Endothelial cell of umbilical vein (primary cell): ENCODE data around the gene DIP2C. TPM values are rescaled to one million over a fixed set of nuclear protein-coding genes. Genes with fewer than 3 reads are reported as not detected.

Experiments used
- BruUV-seq: library from RNA; stranded (reverse); fragments of 400-500 nt; replicated peaks from 2 replicates; lab custom pipeline; 2021; lab: Mats Ljungman, UMichigan
- CTCF ChIA-PET: fragments of 300-600, 350-600 bp; sonication (Branson Sonifier 250); formaldehyde crosslinking; loops from one replicate; lab custom pipeline; 2021; ENCODE audit warnings: antibody characterized with exemption, inconsistent platforms; lab: Charles Lee
- POLR2A ChIA-PET: fragments of 300-600, 350-600 bp; sonication (Branson Sonifier 250); formaldehyde crosslinking; loops from one replicate; lab custom pipeline; 2021; ENCODE audit warnings: antibody characterized with exemption, inconsistent platforms; lab: Charles Lee
- DNase-seq: peaks from one replicate; pipeline ENCODE4 v3.0.0-alpha.2; 2011; ENCODE audit warnings: low read depth, low spot score
- FAIRE-seq: peaks from 2 replicates; lab custom pipeline; 2011; peaks lifted over from hg19 to GRCh38; lab: Jason Lieb, UNC
- H2AFZ ChIP-seq: 2 replicates; pipeline ENCODE4 v1.6.0; 2012; ENCODE audit warnings: low read depth, low read length, control low read depth, inconsistent platforms
- H3K27ac ChIP-seq: 2 replicates; pipeline ENCODE4 v1.5.1; 2011; ENCODE audit warnings: low read depth, mild to moderate bottlenecking, control low read depth, low read length, moderate library complexity; ENCODE audit not compliant: insufficient read depth
- H3K27me3 ChIP-seq, 2 experiments: 2 replicates each; pipeline versions ENCODE4 v1.6.0 to v1.6.1; 2011; ENCODE audit warnings: low read length in 2 of 2, mixed read lengths in 1 of 2; ENCODE audit not compliant: control insufficient read depth in 2 of 2, insufficient read depth in 2 of 2
- H3K36me3 ChIP-seq, 2 experiments: 2 replicates in 1 of 2; 3 replicates in 1 of 2; pipeline ENCODE4 v1.5.1; 2011; ENCODE audit warnings: low read length in 2 of 2, mild to moderate bottlenecking in 1 of 2, moderate library complexity in 1 of 2; ENCODE audit not compliant: control insufficient read depth in 2 of 2, insufficient read depth in 2 of 2; ENCODE audit errors: extremely low read depth in 1 of 2
- H3K4me1 ChIP-seq: 3 replicates; pipeline ENCODE4 v1.5.1; 2011; ENCODE audit warnings: mild to moderate bottlenecking, low read length; ENCODE audit not compliant: control insufficient read depth, insufficient read depth; ENCODE audit errors: extremely low read depth
- H3K4me2 ChIP-seq: 2 replicates; pipeline ENCODE4 v1.6.1; 2011; ENCODE audit warnings: low read length, control low read depth, mixed read lengths; ENCODE audit not compliant: insufficient read depth
- H3K4me3 ChIP-seq, 3 experiments: fragments of 200-600 bp in 1 of 3; sonication (generic), shearing (Covaris generic) in 1 of 3; replicated peaks in 1 of 3; 2 replicates each; pipeline ENCODE4 v1.5.1; 2011 to 2016; ENCODE audit warnings: control low read depth in 3 of 3, low read length in 3 of 3, mild to moderate bottlenecking in 2 of 3, inconsistent platforms in 1 of 3, low read depth in 1 of 3, moderate library complexity in 1 of 3; ENCODE audit not compliant: insufficient read depth in 1 of 3
- H3K79me2 ChIP-seq: 2 replicates; pipeline ENCODE4 v1.6.0; 2012; ENCODE audit warnings: low read length, inconsistent platforms; ENCODE audit not compliant: control insufficient read depth, insufficient read depth
- H3K9ac ChIP-seq: replicated peaks from 2 replicates; pipeline ENCODE3; 2011; ENCODE audit warnings: low read length, control low read depth; ENCODE audit not compliant: insufficient read depth; ENCODE audit errors: extremely low read depth
- H3K9me1 ChIP-seq: replicated peaks from 3 replicates; pipeline ENCODE4 v1.6.0; 2011; ENCODE audit warnings: mild to moderate bottlenecking, low read length; ENCODE audit not compliant: control insufficient read depth, insufficient read depth; ENCODE audit errors: extremely low read depth
- H3K9me3 ChIP-seq: replicated peaks from 2 replicates; pipeline ENCODE4 v1.5.1; 2012; ENCODE audit warnings: low read length, inconsistent platforms; ENCODE audit not compliant: control insufficient read depth, insufficient read depth
- H4K20me1 ChIP-seq: replicated peaks from 2 replicates; pipeline ENCODE3; 2011; ENCODE audit warnings: mild to moderate bottlenecking, low read length; ENCODE audit not compliant: control insufficient read depth, insufficient read depth; ENCODE audit errors: extremely low read depth
- EZH2 ChIP-seq: IDR thresholded peaks from 2 replicates; pipeline ENCODE4 v1.6.1; 2012; ENCODE audit warnings: borderline replicate concordance, low read depth, mild to moderate bottlenecking, moderate library complexity, low read length, inconsistent platforms; ENCODE audit not compliant: severe bottlenecking
- FOS ChIP-seq: IDR thresholded peaks from 2 replicates; pipeline ENCODE4 v1.6.1; 2011; ENCODE audit warnings: mild to moderate bottlenecking, low read length, moderate library complexity, borderline replicate concordance; ENCODE audit not compliant: insufficient read depth
- GATA2 ChIP-seq: IDR thresholded peaks from 2 replicates; pipeline ENCODE4 v1.7.0; 2011; ENCODE audit warnings: low read depth, mild to moderate bottlenecking, moderate library complexity, mixed read lengths, low read length; ENCODE audit not compliant: insufficient read length, insufficient read depth
- JUN ChIP-seq: IDR thresholded peaks from 2 replicates; pipeline ENCODE4 v1.6.1; 2011; ENCODE audit warnings: borderline replicate concordance, low read depth; ENCODE audit not compliant: insufficient read length, insufficient read depth
- MYC ChIP-seq: IDR thresholded peaks from one replicate; pipeline ENCODE4 v1.6.1; 2011; ENCODE audit warnings: mild to moderate bottlenecking, low read depth, low read length
- POLR2A ChIP-seq: IDR thresholded peaks from 2 replicates; pipeline ENCODE4 v1.6.1; 2012; ENCODE audit warnings: low read depth, mild to moderate bottlenecking, control low read depth, low read length
- POLR2AphosphoS5 ChIP-seq: IDR thresholded peaks from 2 replicates; pipeline ENCODE4 v1.6.1; 2012; ENCODE audit warnings: low read depth, mild to moderate bottlenecking, control low read depth, low read length, moderate library complexity; ENCODE audit not compliant: insufficient read depth
- dilution Hi-C: fragments of 300-500 bp; cut with MboI; formaldehyde crosslinking; loops from one replicate; pipeline ENCODE4 v1.15.0; 2019; ENCODE audit warnings: low sequenced_read_pairs; ENCODE audit not compliant: extremely low pct_ligation_motif_present
- intact Hi-C: fragments of 100-400 bp; cut with micrococcal nuclease; formaldehyde crosslinking; loops from one replicate; pipeline ENCODE4 v1.10.0; 2022
- polyA plus RNA-seq, 4 experiments: library from polyadenylated mRNA; depleted of rRNA in 3 of 4; stranded (reverse) in 3 of 4; unstranded in 1 of 4; fragments of >200 nt; gene quantifications; 2 replicates each; pipeline versions ENCODE4 v1.2.1 to v1.2.3, GENCODE V29; 2011 to 2012; ENCODE audit warnings: missing spikeins in 1 of 4
- total RNA-seq: library from RNA; stranded (reverse); gene quantifications from 2 replicates; pipeline ENCODE4 v1.2.3, GENCODE V29; 2021
- TF ChIP-seq, protein P1 (sequence below): IDR thresholded peaks from 2 replicates; pipeline ENCODE4 v1.6.1; 2011; ENCODE audit not compliant: insufficient read depth, insufficient read length
- TF ChIP-seq, protein P2 (sequence below), 2 donors: IDR thresholded peaks; 1 replicate in 1 of 2; 2 replicates in 1 of 2; pipeline ENCODE4 v1.5.1; 2011; ENCODE audit warnings: low read length in 2 of 2, mild to moderate bottlenecking in 2 of 2, moderate library complexity in 2 of 2, control low read depth in 1 of 2, inconsistent platforms in 1 of 2, low read depth in 1 of 2; ENCODE audit not compliant: insufficient read depth in 1 of 2; ENCODE audit errors: extremely low read depth in 1 of 2

Gene DIP2C
- total and polyA plus RNA-seq, 2 donors (not counting 3 experiments of a cell fraction or from before 2014, with no cell fraction given) = 3.6 to 10.7 TPM

DNA sequence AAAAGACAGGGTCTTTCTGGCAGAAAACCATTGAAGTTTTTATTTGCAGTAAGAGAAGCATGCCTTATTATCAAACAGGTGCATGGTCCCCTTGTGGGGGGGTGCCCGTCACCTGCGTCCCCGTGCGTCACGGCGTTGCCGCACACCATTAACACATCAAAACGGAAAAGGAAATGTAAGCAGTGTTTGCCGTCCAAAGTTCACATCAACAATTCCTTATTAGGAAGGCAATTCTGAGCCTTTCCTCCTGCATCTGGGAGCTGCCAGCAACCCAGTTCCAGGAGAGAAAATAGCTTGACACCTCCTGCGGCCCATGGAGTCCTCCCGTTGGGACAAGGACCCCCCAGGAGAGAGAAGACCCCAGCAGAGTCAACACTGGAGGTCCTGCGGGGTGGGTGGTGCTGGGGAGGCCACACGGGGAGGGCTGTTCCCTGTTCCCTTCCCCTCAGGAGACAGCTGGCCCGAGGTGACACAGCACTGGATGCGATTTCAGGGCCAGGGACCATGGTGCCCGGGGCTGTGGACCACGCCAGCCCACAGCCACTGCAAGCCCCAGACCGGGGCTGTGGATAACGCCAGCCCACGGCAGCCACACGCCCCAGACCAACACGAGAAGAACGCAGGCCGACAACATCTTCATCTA is 39.5 kb downstream of the DIP2C start:
- no peak for FAIRE-seq
- Histone ChIP-seq H3K27ac (no peak overlapping the region), H3K4me1 (peaks cover 3% of the 10 kb centered on the region), H2AFZ (no peak overlapping the region), H3K9ac (no peak overlapping the region), H3K36me3 (no peaks in the 10 kb centered on the region), H4K20me1 (peaks cover 4% of the 10 kb centered on the region), H3K4me2 (no peak overlapping the region), H3K9me1 (no peaks in the 10 kb centered on the region), H3K9me3 (no peaks in the 10 kb centered on the region), H3K79me2 (no peaks in the 10 kb centered on the region), H3K4me3 (no peak overlapping the region), H3K27me3 (no peaks in the 10 kb centered on the region)
- dilution Hi-C loops (no loop called here), intact Hi-C loops (no loop called here)
- TF ChIP-seq JUN (no peak), MYC (no peak), POLR2A (no peak), POLR2AphosphoS5 (no peak), FOS (no peak)
- TF ChIP-seq, protein P1, sequence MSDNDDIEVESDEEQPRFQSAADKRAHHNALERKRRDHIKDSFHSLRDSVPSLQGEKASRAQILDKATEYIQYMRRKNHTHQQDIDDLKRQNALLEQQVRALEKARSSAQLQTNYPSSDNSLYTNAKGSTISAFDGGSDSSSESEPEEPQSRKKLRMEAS = no peak
- POLR2A ChIA-PET = no interaction called here
- CTCF ChIA-PET = no interaction called here
- BruUV-seq = no TSS peak
- DNase-seq = no peak

DNA sequence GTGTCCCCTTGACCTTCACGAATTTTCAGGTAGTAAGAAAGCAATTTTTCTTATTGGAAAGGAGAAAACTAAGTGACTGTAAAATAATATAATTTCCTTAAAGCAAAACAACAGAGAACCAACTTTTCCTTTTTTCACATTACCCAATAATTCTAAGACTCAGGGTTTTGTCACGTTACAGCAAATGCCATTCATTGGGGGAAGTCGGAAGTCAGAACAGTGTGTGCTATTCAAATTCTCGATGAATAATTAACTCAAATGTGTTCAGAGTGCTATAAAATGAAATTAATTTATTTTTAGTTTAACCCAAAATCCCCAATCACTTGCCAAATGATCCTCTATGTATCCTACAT is 40.0 kb downstream of the DIP2C start:
- Histone ChIP-seq H3K4me2 (no peak overlapping the region), H2AFZ (no peak overlapping the region), H3K4me1 (peaks cover 3% of the 10 kb centered on the region), H3K27ac (no peak overlapping the region), H3K36me3 (no peaks in the 10 kb centered on the region), H3K9me3 (no peaks in the 10 kb centered on the region), H3K27me3 (no peaks in the 10 kb centered on the region), H3K4me3 (no peak overlapping the region), H3K79me2 (no peaks in the 10 kb centered on the region), H4K20me1 (peaks cover 4% of the 10 kb centered on the region), H3K9ac (no peak overlapping the region), H3K9me1 (no peaks in the 10 kb centered on the region)
- TF ChIP-seq FOS = no peak
- no peak for TF ChIP-seq JUN
- no peak for TF ChIP-seq POLR2AphosphoS5
- TF ChIP-seq, protein P1 = no peak
- TF ChIP-seq, protein P2, sequence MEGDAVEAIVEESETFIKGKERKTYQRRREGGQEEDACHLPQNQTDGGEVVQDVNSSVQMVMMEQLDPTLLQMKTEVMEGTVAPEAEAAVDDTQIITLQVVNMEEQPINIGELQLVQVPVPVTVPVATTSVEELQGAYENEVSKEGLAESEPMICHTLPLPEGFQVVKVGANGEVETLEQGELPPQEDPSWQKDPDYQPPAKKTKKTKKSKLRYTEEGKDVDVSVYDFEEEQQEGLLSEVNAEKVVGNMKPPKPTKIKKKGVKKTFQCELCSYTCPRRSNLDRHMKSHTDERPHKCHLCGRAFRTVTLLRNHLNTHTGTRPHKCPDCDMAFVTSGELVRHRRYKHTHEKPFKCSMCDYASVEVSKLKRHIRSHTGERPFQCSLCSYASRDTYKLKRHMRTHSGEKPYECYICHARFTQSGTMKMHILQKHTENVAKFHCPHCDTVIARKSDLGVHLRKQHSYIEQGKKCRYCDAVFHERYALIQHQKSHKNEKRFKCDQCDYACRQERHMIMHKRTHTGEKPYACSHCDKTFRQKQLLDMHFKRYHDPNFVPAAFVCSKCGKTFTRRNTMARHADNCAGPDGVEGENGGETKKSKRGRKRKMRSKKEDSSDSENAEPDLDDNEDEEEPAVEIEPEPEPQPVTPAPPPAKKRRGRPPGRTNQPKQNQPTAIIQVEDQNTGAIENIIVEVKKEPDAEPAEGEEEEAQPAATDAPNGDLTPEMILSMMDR (IDR thresholded peaks at IDR 0.05; ENCODE audit: extremely low read depth in 1 of 2, insufficient read depth in 1 of 2, low read depth in 1 of 2, low read length in 2 of 2) = no peak
- TF ChIP-seq GATA2 = no peak
- no peak for TF ChIP-seq POLR2A
- no peak for TF ChIP-seq EZH2
- TF ChIP-seq MYC = no peak
- POLR2A ChIA-PET = no interaction called here
- CTCF ChIA-PET = no interaction called here
- dilution Hi-C loops = no loop called here
- intact Hi-C loops = no loop called here
- no TSS peak for BruUV-seq
- no peak for FAIRE-seq
- DNase-seq = no peak
